Heart left ventricle (tissue), 13 donors: ENCODE results near the gene ASPM.

Experiments
- CTCF ChIP-seq, 12 donors: fragments of 200-600 bp; sonication (generic) in 4 of 12; IDR thresholded peaks; one replicate each; pipeline versions ENCODE4 v1.5.0 to v1.8.0; 2018 to 2022; ENCODE audit warnings: antibody characterized with exemption in 12 of 12, mild to moderate bottlenecking in 5 of 12
- POLR2A ChIP-seq, 2 donors: fragments of 450-650 bp; IDR thresholded peaks; one replicate each; pipeline ENCODE4 v1.6.1; 2017; ENCODE audit warnings: antibody characterized with exemption in 2 of 2, mild to moderate bottlenecking in 2 of 2, moderate library complexity in 2 of 2
- donor health status: ischemic (EF 13 %, LVEDD 7.1; RV severe dilation, severe dysfunction).
- donor health status: DM: no; HTN: yes; CAD: no.
- donor health status: DM: no; HTN: no; CAD: no.
- donor health status: ischemic (EF 25% LVEDD 6.9; RV normal size, moderate dysfunction).
- donor health status: ischemic (EF 25% LVEDD 5.7; RV mildly dilated, moderate dysfunction).
- donor health status: ischemic (EF 35%, LVEDD 5.7; RV mildly dilated, moderate dysfunction).
- donor health status: nonischemic (EF 11% LVEDD 7.7; RV severe dilation, severe dysfunction).
- donor health status: DM: yes; HTN: yes; CAD: no.
- donor health status: PGD.
- donor health status: ischemic (EF 29% LVEDD 5.4; RV normal size, mild dysfunction).
- donor health status: nonischemic (EF 23%, LVEDD 6.1; RV moderate dilation, normal function).

GRCh38 chr1:197116156-197116555, 30.3 kb downstream of the ASPM start:
- TF ChIP-seq CTCF (IDR thresholded peaks at IDR 0.05) (no peak), POLR2A (IDR thresholded peaks at IDR 0.05) (no peak)
